Left lobe of liver (tissue), 2 donors: ENCODE results near the gene FOXN3. TPM values are rescaled to one million over a fixed set of nuclear protein-coding genes. Genes with fewer than 3 reads are reported as not detected.

Experiments used
- ATAC-seq: fragments of 200-7000 bp; cut with Tn5 transposase; one replicate; pipeline ENCODE4 v1.9.1; 2020; ENCODE audit warnings: mild to moderate bottlenecking, moderate library complexity
- DNase-seq: peaks from one replicate; pipeline ENCODE4 v3.0.0-alpha.2; 2020; ENCODE audit warnings: low spot score
- total RNA-seq: library from RNA; stranded (reverse); gene quantifications from one replicate; pipeline ENCODE4 v1.2.1, GENCODE V29; 2021
- donor health status: DM: no; HTN: no; CAD: no; lungs with moderate emphysema.
- donor health status: DM: no; HTN: yes; CAD: no.

Gene FOXN3
- 72.9 TPM for total RNA-seq

- peak; percentile 93 for DNase-seq
- ATAC-seq, result peak; percentile 71
Measured at GRCh38 chr14:89417091-89417464, at the start of gene FOXN3. Gene FOXN3, minus strand, starts transcription at chr14:89417233. Its CDS starts 4,757 bp downstream, at chr14:89412476.

- ATAC-seq (no peak), DNase-seq (no peak)
Measured at GRCh38 chr14:89466484-89466883, 49.5 kb upstream of the FOXN3 start.

GRCh38 chr14:89465876-89466275, 48.8 kb upstream of the FOXN3 start:
- no peak for DNase-seq
- ATAC-seq, result no peak

- ATAC-seq (no peak), DNase-seq (no peak)
Measured at GRCh38 chr14:89461256-89461655, 44.2 kb upstream of the FOXN3 start.

GRCh38 chr14:89458713-89459420, 41.8 kb upstream of the FOXN3 start:
- ATAC-seq, result peak; percentile 92
- peak; percentile 57 for DNase-seq

GRCh38 chr14:89457007-89457406, 40.0 kb upstream of the FOXN3 start:
- ATAC-seq, result no peak
- DNase-seq, result no peak

- DNase-seq, result no peak
- no peak for ATAC-seq
Measured at GRCh38 chr14:89455412-89455811, 38.4 kb upstream of the FOXN3 start.

- no peak for ATAC-seq
- DNase-seq, result no peak
Measured at GRCh38 chr14:89454996-89455395, 38.0 kb upstream of the FOXN3 start.

- DNase-seq, result no peak
Measured at GRCh38 chr14:89452281-89452680, 35.2 kb upstream of the FOXN3 start.

GRCh38 chr14:89451229-89451628, 34.2 kb upstream of the FOXN3 start:
- DNase-seq, result peak; percentile 71

More at GRCh38 chr14:89452281-89452680, 35.2 kb upstream of the FOXN3 start:
- ATAC-seq, result no peak

GRCh38 chr14:89447182-89447944, 30.3 kb upstream of the FOXN3 start:
- DNase-seq, result no peak
- no peak for ATAC-seq

More at GRCh38 chr14:89451229-89451628, 34.2 kb upstream of the FOXN3 start:
- ATAC-seq, result peak; percentile 88

GRCh38 chr14:89445273-89445973, 28.4 kb upstream of the FOXN3 start:
- DNase-seq, result no peak
- no peak for ATAC-seq

- no peak for DNase-seq
- ATAC-seq, result no peak
Measured at GRCh38 chr14:89444516-89445125, 27.6 kb upstream of the FOXN3 start.

- ATAC-seq (no peak), DNase-seq (no peak)
Measured at GRCh38 chr14:89444044-89444443, 27.0 kb upstream of the FOXN3 start.

- ATAC-seq (no peak), DNase-seq (no peak)
Measured at GRCh38 chr14:89443042-89443629, 26.1 kb upstream of the FOXN3 start.

- DNase-seq (no peak), ATAC-seq (no peak)
Measured at GRCh38 chr14:89442280-89442679, 25.2 kb upstream of the FOXN3 start.

- DNase-seq, result no peak
- ATAC-seq, result no peak
Measured at GRCh38 chr14:89440986-89441909, 24.2 kb upstream of the FOXN3 start.

- DNase-seq (no peak), ATAC-seq (no peak)
Measured at GRCh38 chr14:89435892-89436656, 19.0 kb upstream of the FOXN3 start.

- DNase-seq (no peak), ATAC-seq (no peak)
Measured at GRCh38 chr14:89435492-89435891, 18.5 kb upstream of the FOXN3 start.
